Muscle of leg (tissue), 9 donors: Measurements from ENCODE around the gene TRIM56. TPM values are rescaled to one million over a fixed set of nuclear protein-coding genes. Genes with fewer than 3 reads are reported as not detected.

Experiments
- polyA plus RNA-seq, 8 donors: library from polyadenylated mRNA; unstranded; fragments of 120-200 nt; gene quantifications; one replicate each; pipeline versions ENCODE4 v1.2.1 to v1.2.3, GENCODE V29; 2013; ENCODE audit warnings: inconsistent platforms in 1 of 8, low replicate concordance in 1 of 8; ENCODE audit not compliant: insufficient read length in 8 of 8, insufficient read depth in 1 of 8
- total RNA-seq: library from RNA; stranded (reverse); fragments of 120-200 nt; gene quantifications from one replicate; pipeline ENCODE4 v1.2.4, GENCODE V29; 2013

TRIM56 gene
- total and polyA plus RNA-seq, 9 donors = 7.2 to 12.7 (median 8.2) TPM

Other genes starting within 250 kb of the TRIM56 start
- 9.7 TPM for gene SLC12A9, start 232.8 kb upstream of the TRIM56 start, total RNA-seq
- 10 to 100 TPM; 14.2 to 25.4 (median 18.4) TPM for gene SLC12A9, start 232.8 kb upstream of the TRIM56 start, polyA plus RNA-seq
- gene TRIP6, start 218.1 kb upstream of the TRIM56 start, total RNA-seq = 31.7 TPM
- gene TRIP6, start 218.1 kb upstream of the TRIM56 start, polyA plus RNA-seq = 10 to 100 TPM; 40.8 to 57.6 (median 47.0) TPM
- 49.8 TPM for gene SRRT, start 210.4 kb upstream of the TRIM56 start, total RNA-seq
- 100 to 1,000 TPM in 5 of 8 donors, 10 to 100 TPM in 3; 93.9 to 131 (median 105) TPM for gene SRRT, start 210.4 kb upstream of the TRIM56 start, polyA plus RNA-seq
- 3.1 TPM for gene UFSP1, start 195.8 kb upstream of the TRIM56 start, total RNA-seq
- gene UFSP1, start 195.8 kb upstream of the TRIM56 start, polyA plus RNA-seq = 1 to 10 TPM; 2.3 to 3.8 (median 2.6) TPM
- 21.5 TPM for gene ACHE, start 189.6 kb upstream of the TRIM56 start, total RNA-seq
- gene ACHE, start 189.6 kb upstream of the TRIM56 start, polyA plus RNA-seq = 10 to 100 TPM; 41.7 to 62.9 (median 47.7) TPM
- gene MUC3A, start 135.9 kb upstream of the TRIM56 start, total RNA-seq = 0.04 TPM
- 1 to 10 TPM in 2 of 8 donors, under 1 TPM in 6; 0.10 to 6.4 (median 0.29) TPM for gene MUC3A, start 135.9 kb upstream of the TRIM56 start, polyA plus RNA-seq
- gene MUC12, start 115.9 kb upstream of the TRIM56 start, total RNA-seq = 0.31 TPM
- gene MUC12, start 115.9 kb upstream of the TRIM56 start, polyA plus RNA-seq = 1 to 10 TPM in 1 of 8 donors, under 1 TPM in 7; 0.37 to 1.4 (median 0.83) TPM
- gene MUC17, start 65.4 kb upstream of the TRIM56 start, total RNA-seq = not detected
- 10 to 100 TPM in 1 of 8 donors, 1 to 10 TPM in 1, under 1 TPM in 3, not detected in 3; 0.01 to 10.0 (median 0.16) TPM for gene MUC17, start 65.4 kb upstream of the TRIM56 start, polyA plus RNA-seq
- gene SERPINE1, start 41.6 kb downstream of the TRIM56 start, total RNA-seq = 1.6 TPM
- gene SERPINE1, start 41.6 kb downstream of the TRIM56 start, polyA plus RNA-seq = 1 to 10 TPM; 3.2 to 8.5 (median 6.2) TPM
- gene AP1S1, start 69.0 kb downstream of the TRIM56 start, total RNA-seq = 21.1 TPM
- 10 to 100 TPM; 20.2 to 36.8 (median 23.8) TPM for gene AP1S1, start 69.0 kb downstream of the TRIM56 start, polyA plus RNA-seq
- not detected for gene VGF, start 80.1 kb downstream of the TRIM56 start, total RNA-seq
- gene VGF, start 80.1 kb downstream of the TRIM56 start, polyA plus RNA-seq = under 1 TPM in 1 of 8 donors, not detected in 7; 0.08 TPM
- not detected for gene NAT16, start 94.8 kb downstream of the TRIM56 start, total RNA-seq
- under 1 TPM in 1 of 8 donors, not detected in 7; 0.12 TPM for gene NAT16, start 94.8 kb downstream of the TRIM56 start, polyA plus RNA-seq
- gene MOGAT3, start 115.6 kb downstream of the TRIM56 start, total RNA-seq = not detected
- 1 to 10 TPM in 1 of 8 donors, under 1 TPM in 2, not detected in 5; 0.10 to 2.4 (median 0.51) TPM for gene MOGAT3, start 115.6 kb downstream of the TRIM56 start, polyA plus RNA-seq
- 24.8 TPM for gene PLOD3, start 132.1 kb downstream of the TRIM56 start, total RNA-seq
- gene PLOD3, start 132.1 kb downstream of the TRIM56 start, polyA plus RNA-seq = 10 to 100 TPM; 41.3 to 78.2 (median 51.1) TPM
- gene ZNHIT1, start 132.7 kb downstream of the TRIM56 start, total RNA-seq = 67.3 TPM
- gene ZNHIT1, start 132.7 kb downstream of the TRIM56 start, polyA plus RNA-seq = 10 to 100 TPM; 45.4 to 59.6 (median 47.6) TPM
- 4.3 TPM for gene CLDN15, start 152.3 kb downstream of the TRIM56 start, total RNA-seq
- gene CLDN15, start 152.3 kb downstream of the TRIM56 start, polyA plus RNA-seq = 10 to 100 TPM in 1 of 8 donors, 1 to 10 TPM in 7; 5.4 to 13.7 (median 6.9) TPM
- gene FIS1, start 159.6 kb downstream of the TRIM56 start, total RNA-seq = 178 TPM
- 100 to 1,000 TPM; 124 to 154 (median 137) TPM for gene FIS1, start 159.6 kb downstream of the TRIM56 start, polyA plus RNA-seq
- gene IFT22, start 236.3 kb downstream of the TRIM56 start, total RNA-seq = 25.9 TPM
- 10 to 100 TPM; 25.4 to 31.6 (median 29.3) TPM for gene IFT22, start 236.3 kb downstream of the TRIM56 start, polyA plus RNA-seq